OCI-LY7 (cell line): ENCODE measurements around the gene TTC36.

Experiments used
- EZH2phosphoT487 ChIP-seq: fragments of 200-600 bp; sonication (generic); IDR thresholded peaks from 2 replicates; pipeline ENCODE4 v1.6.1; 2018; ENCODE audit warnings: low read depth, borderline replicate concordance, mild to moderate bottlenecking, mixed run types, antibody characterized with exemption, low read length, moderate library complexity, mixed read lengths
- TF ChIP-seq, protein P1 (sequence below): fragments of 200-600 bp; sonication (generic); conservative IDR thresholded peaks from 2 replicates; pipeline ENCODE4 v1.5.1; 2014; ENCODE audit warnings: mild to moderate bottlenecking, antibody characterized with exemption, low read length, moderate library complexity, mixed read lengths

DNA sequence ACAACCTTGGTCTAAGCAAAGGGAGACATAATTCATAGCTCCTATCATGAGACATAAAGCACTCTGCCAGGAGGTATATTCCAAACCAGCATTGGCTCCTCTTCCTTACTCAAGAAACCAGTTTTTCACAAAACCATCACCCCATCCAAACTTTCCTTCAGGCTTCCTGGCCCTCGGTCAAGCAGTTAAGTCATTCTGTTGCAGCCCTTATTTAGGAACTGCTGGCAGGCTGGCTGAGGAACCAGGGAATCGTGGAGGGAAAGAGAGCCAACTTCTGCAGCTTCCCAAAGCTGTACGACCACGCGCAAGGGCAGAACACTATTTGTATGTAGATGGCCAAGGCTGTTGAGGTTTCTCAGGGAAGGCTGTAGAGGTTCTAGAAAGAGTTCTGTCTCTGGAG is 37.8 kb downstream of the TTC36 start:
- TF ChIP-seq, protein P1, sequence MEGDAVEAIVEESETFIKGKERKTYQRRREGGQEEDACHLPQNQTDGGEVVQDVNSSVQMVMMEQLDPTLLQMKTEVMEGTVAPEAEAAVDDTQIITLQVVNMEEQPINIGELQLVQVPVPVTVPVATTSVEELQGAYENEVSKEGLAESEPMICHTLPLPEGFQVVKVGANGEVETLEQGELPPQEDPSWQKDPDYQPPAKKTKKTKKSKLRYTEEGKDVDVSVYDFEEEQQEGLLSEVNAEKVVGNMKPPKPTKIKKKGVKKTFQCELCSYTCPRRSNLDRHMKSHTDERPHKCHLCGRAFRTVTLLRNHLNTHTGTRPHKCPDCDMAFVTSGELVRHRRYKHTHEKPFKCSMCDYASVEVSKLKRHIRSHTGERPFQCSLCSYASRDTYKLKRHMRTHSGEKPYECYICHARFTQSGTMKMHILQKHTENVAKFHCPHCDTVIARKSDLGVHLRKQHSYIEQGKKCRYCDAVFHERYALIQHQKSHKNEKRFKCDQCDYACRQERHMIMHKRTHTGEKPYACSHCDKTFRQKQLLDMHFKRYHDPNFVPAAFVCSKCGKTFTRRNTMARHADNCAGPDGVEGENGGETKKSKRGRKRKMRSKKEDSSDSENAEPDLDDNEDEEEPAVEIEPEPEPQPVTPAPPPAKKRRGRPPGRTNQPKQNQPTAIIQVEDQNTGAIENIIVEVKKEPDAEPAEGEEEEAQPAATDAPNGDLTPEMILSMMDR, result no peak
- TF ChIP-seq EZH2phosphoT487, result no peak
